Memory B cell (primary cell): ENCODE measurements around the gene SWAP70.

Experiments
- ATAC-seq: fragments of 150-1000 bp; cut with Tn5 transposase; 2 replicates; pipeline ENCODE4 v1.10.0; 2021; ENCODE audit warnings: low read depth, mild to moderate bottlenecking, moderate library complexity
- DNase-seq, 2 donors: peaks; one replicate each; pipeline ENCODE4 v3.0.0; 2022; ENCODE audit warnings: low spot score in 2 of 2
- H3K27ac Mint-ChIP-seq: one replicate; pipeline ENCODE4 v1.8.0; 2022; ENCODE audit warnings: mild to moderate bottlenecking, moderate library complexity, mixed read lengths
- H3K27me3 Mint-ChIP-seq: one replicate; pipeline ENCODE4 v1.8.0; 2022; ENCODE audit warnings: mixed read lengths
- H3K36me3 Mint-ChIP-seq: one replicate; pipeline ENCODE4 v1.8.0; 2022; ENCODE audit warnings: mild to moderate bottlenecking, mixed read lengths
- H3K4me1 Mint-ChIP-seq: one replicate; pipeline ENCODE4 v1.8.0; 2022; ENCODE audit warnings: mixed read lengths
- H3K4me3 Mint-ChIP-seq: one replicate; pipeline ENCODE4 v1.8.0; 2022; ENCODE audit warnings: mild to moderate bottlenecking, moderate library complexity, mixed read lengths
- H3K9me3 Mint-ChIP-seq: one replicate; pipeline ENCODE4 v1.8.0; 2022; ENCODE audit warnings: mixed read lengths

The SWAP70 gene

GRCh38 chr11:9633679-9634078, 30.2 kb upstream of the SWAP70 start:
- no peaks in the 10 kb centered on the region for H3K27me3 Mint-ChIP-seq
- H3K27ac Mint-ChIP-seq: peak overlapping the region; percentile 81
- no peaks in the 10 kb centered on the region for H3K36me3 Mint-ChIP-seq
- H3K4me1 Mint-ChIP-seq: peaks cover 29% of the 10 kb centered on the region
- H3K9me3 Mint-ChIP-seq: no peaks in the 10 kb centered on the region
- peak overlapping the region; percentile 27 for H3K4me3 Mint-ChIP-seq
- DNase-seq: no peak
- peak; percentile 82 for ATAC-seq

GRCh38 chr11:9636691-9637090, 27.2 kb upstream of the SWAP70 start:
- H3K36me3 Mint-ChIP-seq: no peaks in the 10 kb centered on the region
- no peak for ATAC-seq
- H3K9me3 Mint-ChIP-seq: no peaks in the 10 kb centered on the region
- H3K27me3 Mint-ChIP-seq: no peaks in the 10 kb centered on the region
- H3K4me1 Mint-ChIP-seq: peaks cover 33% of the 10 kb centered on the region
- no peak overlapping the region for H3K4me3 Mint-ChIP-seq
- no peak overlapping the region for H3K27ac Mint-ChIP-seq
- no peak for DNase-seq

- H3K4me1 Mint-ChIP-seq: peaks cover 29% of the 10 kb centered on the region
- no peak for DNase-seq
- peak overlapping the region; percentile 77 for H3K27ac Mint-ChIP-seq
- ATAC-seq: no peak
- no peaks in the 10 kb centered on the region for H3K9me3 Mint-ChIP-seq
- H3K4me3 Mint-ChIP-seq: no peak overlapping the region
- H3K27me3 Mint-ChIP-seq: no peaks in the 10 kb centered on the region
- no peaks in the 10 kb centered on the region for H3K36me3 Mint-ChIP-seq
Measured at GRCh38 chr11:9639099-9639498, 24.8 kb upstream of the SWAP70 start.

GRCh38 chr11:9639985-9640384, 23.9 kb upstream of the SWAP70 start:
- H3K4me1 Mint-ChIP-seq: peaks cover 27% of the 10 kb centered on the region
- no peaks in the 10 kb centered on the region for H3K36me3 Mint-ChIP-seq
- no peaks in the 10 kb centered on the region for H3K27me3 Mint-ChIP-seq
- no peaks in the 10 kb centered on the region for H3K9me3 Mint-ChIP-seq
- H3K4me3 Mint-ChIP-seq: no peak overlapping the region
- ATAC-seq (peak; percentile 97), DNase-seq (peak in 1 of 2 donors; percentile 47)
- peak overlapping the region; percentile 77 for H3K27ac Mint-ChIP-seq

GRCh38 chr11:9642894-9643293, 21.0 kb upstream of the SWAP70 start:
- Mint-ChIP-seq H3K9me3 (no peaks in the 10 kb centered on the region), H3K4me1 (peaks cover 30% of the 10 kb centered on the region), H3K27ac (no peak overlapping the region)

GRCh38 chr11:9643751-9644150, 20.1 kb upstream of the SWAP70 start:
- peak overlapping the region; percentile 48 for H3K27ac Mint-ChIP-seq
- H3K4me3 Mint-ChIP-seq: no peak overlapping the region
- H3K27me3 Mint-ChIP-seq: no peaks in the 10 kb centered on the region
- H3K4me1 Mint-ChIP-seq: peaks cover 33% of the 10 kb centered on the region
- ATAC-seq (no peak), DNase-seq (no peak)
- H3K9me3 Mint-ChIP-seq: no peaks in the 10 kb centered on the region
- H3K36me3 Mint-ChIP-seq: no peaks in the 10 kb centered on the region

More at GRCh38 chr11:9642894-9643293, 21.0 kb upstream of the SWAP70 start:
- Mint-ChIP-seq H3K4me3 (no peak overlapping the region), H3K36me3 (no peaks in the 10 kb centered on the region), H3K27me3 (no peaks in the 10 kb centered on the region)
- DNase-seq: no peak
- no peak for ATAC-seq

- no peaks in the 10 kb centered on the region for H3K36me3 Mint-ChIP-seq
- no peak for ATAC-seq
Measured at GRCh38 chr11:9645881-9646280, 18.0 kb upstream of the SWAP70 start.

GRCh38 chr11:9646324-9646723, 17.6 kb upstream of the SWAP70 start:
- Mint-ChIP-seq H3K4me1 (peaks cover 21% of the 10 kb centered on the region), H3K4me3 (no peak overlapping the region), H3K27me3 (no peaks in the 10 kb centered on the region), H3K9me3 (no peaks in the 10 kb centered on the region), H3K36me3 (no peaks in the 10 kb centered on the region), H3K27ac (no peak overlapping the region)
- DNase-seq: no peak
- no peak for ATAC-seq

More at GRCh38 chr11:9645881-9646280, 18.0 kb upstream of the SWAP70 start:
- Mint-ChIP-seq H3K27me3 (no peaks in the 10 kb centered on the region), H3K9me3 (no peaks in the 10 kb centered on the region), H3K27ac (no peak overlapping the region), H3K4me1 (peaks cover 21% of the 10 kb centered on the region), H3K4me3 (no peak overlapping the region)
- no peak for DNase-seq

- no peak overlapping the region for H3K27ac Mint-ChIP-seq
- peaks cover 18% of the 10 kb centered on the region for H3K4me1 Mint-ChIP-seq
Measured at GRCh38 chr11:9651481-9651880, 12.4 kb upstream of the SWAP70 start.

GRCh38 chr11:9651899-9652748, 11.8 kb upstream of the SWAP70 start:
- peaks cover 18% of the 10 kb centered on the region for H3K4me1 Mint-ChIP-seq
- no peaks in the 10 kb centered on the region for H3K36me3 Mint-ChIP-seq
- ATAC-seq (no peak), DNase-seq (no peak)
- H3K9me3 Mint-ChIP-seq: no peaks in the 10 kb centered on the region
- H3K27me3 Mint-ChIP-seq: no peaks in the 10 kb centered on the region
- H3K4me3 Mint-ChIP-seq: no peak overlapping the region
- H3K27ac Mint-ChIP-seq: no peak overlapping the region

More at GRCh38 chr11:9651481-9651880, 12.4 kb upstream of the SWAP70 start:
- Mint-ChIP-seq H3K4me3 (no peak overlapping the region), H3K9me3 (no peaks in the 10 kb centered on the region), H3K36me3 (no peaks in the 10 kb centered on the region), H3K27me3 (no peaks in the 10 kb centered on the region)
- ATAC-seq (no peak), DNase-seq (no peak)

- no peak overlapping the region for H3K27ac Mint-ChIP-seq
- DNase-seq (no peak), ATAC-seq (no peak)
- no peaks in the 10 kb centered on the region for H3K36me3 Mint-ChIP-seq
- no peak overlapping the region for H3K4me3 Mint-ChIP-seq
- H3K4me1 Mint-ChIP-seq: peaks cover 21% of the 10 kb centered on the region
- no peaks in the 10 kb centered on the region for H3K9me3 Mint-ChIP-seq
- H3K27me3 Mint-ChIP-seq: no peaks in the 10 kb centered on the region
Measured at GRCh38 chr11:9653871-9654270, 10.0 kb upstream of the SWAP70 start.

- peak overlapping the region; percentile 3 for H3K27ac Mint-ChIP-seq
- no peak overlapping the region for H3K4me3 Mint-ChIP-seq
- peaks cover 24% of the 10 kb centered on the region for H3K4me1 Mint-ChIP-seq
- no peaks in the 10 kb centered on the region for H3K36me3 Mint-ChIP-seq
- H3K9me3 Mint-ChIP-seq: no peaks in the 10 kb centered on the region
- DNase-seq (no peak), ATAC-seq (no peak)
- H3K27me3 Mint-ChIP-seq: no peaks in the 10 kb centered on the region
Measured at GRCh38 chr11:9656864-9657263, 7.0 kb upstream of the SWAP70 start.

- Mint-ChIP-seq H3K4me3 (no peak overlapping the region), H3K36me3 (no peaks in the 10 kb centered on the region), H3K27me3 (no peaks in the 10 kb centered on the region), H3K4me1 (peaks cover 25% of the 10 kb centered on the region), H3K27ac (peak overlapping the region; percentile 3), H3K9me3 (no peaks in the 10 kb centered on the region)
- DNase-seq (no peak), ATAC-seq (peak; percentile 28)
Measured at GRCh38 chr11:9657531-9657930, 6.3 kb upstream of the SWAP70 start.

- peak overlapping the region; percentile 95 for H3K27ac Mint-ChIP-seq
- H3K4me3 Mint-ChIP-seq: peak overlapping the region; percentile 21
- H3K4me1 Mint-ChIP-seq: peaks cover 24% of the 10 kb centered on the region
- no peak for DNase-seq
- H3K36me3 Mint-ChIP-seq: peaks cover 5% of the 10 kb centered on the region
- no peak for ATAC-seq
- H3K27me3 Mint-ChIP-seq: no peaks in the 10 kb centered on the region
- H3K9me3 Mint-ChIP-seq: peaks cover 3% of the 10 kb centered on the region
Measured at GRCh38 chr11:9660886-9661285, 3.0 kb upstream of the SWAP70 start.

GRCh38 chr11:9662273-9662672, 1.6 kb upstream of the SWAP70 start:
- Mint-ChIP-seq H3K9me3 (peaks cover 5% of the 10 kb centered on the region), H3K4me3 (peak overlapping the region; percentile 98), H3K27me3 (no peaks in the 10 kb centered on the region), H3K4me1 (peaks cover 29% of the 10 kb centered on the region), H3K27ac (peak overlapping the region; percentile 95), H3K36me3 (peaks cover 13% of the 10 kb centered on the region)
- ATAC-seq (peak; percentile 34), DNase-seq (no peak)
